GM19351 (cell line): ENCODE data around the gene SIT1.

ENCODE experiments used
- ATAC-seq: cut with Tn5 transposase; IDR thresholded peaks from one replicate; pipeline ENCODE4 v1.9.1; 2021; ENCODE audit warnings: mild to moderate bottlenecking, moderate library complexity; ENCODE audit not compliant: unreplicated experiment

Gene SIT1

GRCh38 chr9:35682520-35683315 lies 32.0 kb upstream of the SIT1 start:
- no peak for ATAC-seq

GRCh38 chr9:35682051-35682450 lies 31.3 kb upstream of the SIT1 start:
- ATAC-seq = no peak

- ATAC-seq = no peak
Observed at GRCh38 chr9:35681341-35682002, 30.7 kb upstream of the SIT1 start.

DNA sequence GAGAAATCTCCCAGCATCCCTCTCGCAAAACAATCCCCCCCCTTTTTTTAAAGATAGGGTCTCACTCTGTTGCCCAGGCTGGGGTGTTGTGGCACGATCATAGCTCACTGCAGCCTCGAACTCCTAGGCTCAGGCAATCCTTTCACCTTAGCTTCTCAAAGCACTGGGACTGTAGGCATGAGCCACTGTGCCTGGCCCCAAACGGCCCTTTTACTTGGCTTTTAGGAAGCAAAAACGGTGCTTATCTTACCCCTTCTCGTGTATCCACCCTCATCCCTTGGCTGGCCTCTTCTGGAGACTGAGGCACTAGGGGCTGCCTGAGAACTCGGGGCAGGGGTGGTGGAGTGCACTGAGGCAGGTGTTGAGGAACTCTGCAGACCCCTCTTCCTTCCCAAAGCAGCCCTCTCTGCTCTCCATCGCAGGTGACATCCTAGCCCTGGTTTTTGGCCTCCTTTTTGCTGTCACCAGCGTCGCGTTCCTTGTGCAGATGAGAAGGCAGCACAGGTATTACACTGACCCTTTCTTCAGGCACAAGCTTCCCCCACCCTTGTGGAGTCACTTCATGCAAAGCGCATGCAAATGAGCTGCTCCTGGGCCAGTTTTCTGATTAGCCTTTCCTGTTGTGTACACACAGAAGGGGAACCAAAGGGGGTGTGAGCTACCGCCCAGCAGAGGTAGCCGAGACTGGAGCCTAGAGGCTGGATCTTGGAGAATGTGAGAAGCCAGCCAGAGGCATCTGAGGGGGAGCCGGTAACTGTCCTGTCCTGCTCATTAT lies 29.8 kb upstream of the SIT1 start:
- ATAC-seq = peak; percentile 83

DNA sequence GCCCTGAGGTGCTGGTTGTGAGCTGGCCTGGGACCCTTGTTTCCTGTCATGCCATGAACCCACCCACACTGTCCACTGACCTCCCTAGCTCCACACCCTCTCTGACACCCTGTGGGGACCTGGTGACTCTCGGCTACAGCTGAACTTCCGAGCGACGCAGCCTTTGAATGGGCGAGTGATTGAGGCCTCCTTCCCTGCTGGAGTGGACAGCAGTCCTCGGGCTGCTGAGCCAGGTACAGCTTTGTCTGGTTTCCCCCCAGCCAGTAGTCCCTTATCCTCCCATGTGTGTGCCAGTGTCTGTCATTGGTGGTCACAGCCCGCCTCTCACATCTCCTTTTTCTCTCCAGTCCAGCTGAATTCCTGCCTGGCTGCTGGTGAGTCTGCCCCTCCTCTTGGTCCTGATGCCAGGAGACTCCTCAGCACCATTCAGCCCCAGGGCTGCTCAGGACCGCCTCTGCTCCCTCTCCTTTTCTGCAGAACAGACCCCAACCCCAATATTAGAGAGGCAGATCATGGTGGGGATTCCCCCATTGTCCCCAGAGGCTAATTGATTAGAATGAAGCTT lies 29.1 kb upstream of the SIT1 start:
- no peak for ATAC-seq

- ATAC-seq = no peak
Observed at GRCh38 chr9:35679091-35679490, 28.4 kb upstream of the SIT1 start.

- no peak for ATAC-seq
Observed at GRCh38 chr9:35675732-35676392, 25.1 kb upstream of the SIT1 start.

DNA sequence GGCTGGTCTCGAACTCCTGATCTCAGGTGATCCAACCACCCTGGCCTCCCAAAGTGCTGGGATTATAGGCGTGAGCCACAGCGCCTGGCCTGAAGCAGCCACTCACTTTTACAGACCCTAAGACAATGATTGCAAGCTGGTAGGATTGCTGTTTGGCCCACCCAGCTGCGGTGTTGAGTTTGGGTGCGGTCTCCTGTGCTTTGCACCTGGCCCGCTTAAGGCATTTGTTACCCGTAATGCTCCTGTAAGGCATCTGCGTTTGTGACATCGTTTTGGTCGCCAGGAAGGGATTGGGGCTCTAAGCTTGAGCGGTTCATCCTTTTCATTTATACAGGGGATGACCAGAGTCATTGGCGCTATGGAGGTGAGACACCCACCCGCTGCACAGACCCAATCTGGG lies 24.5 kb upstream of the SIT1 start:
- no peak for ATAC-seq

- no peak for ATAC-seq
Observed at GRCh38 chr9:35674025-35674361, 23.3 kb upstream of the SIT1 start.

DNA sequence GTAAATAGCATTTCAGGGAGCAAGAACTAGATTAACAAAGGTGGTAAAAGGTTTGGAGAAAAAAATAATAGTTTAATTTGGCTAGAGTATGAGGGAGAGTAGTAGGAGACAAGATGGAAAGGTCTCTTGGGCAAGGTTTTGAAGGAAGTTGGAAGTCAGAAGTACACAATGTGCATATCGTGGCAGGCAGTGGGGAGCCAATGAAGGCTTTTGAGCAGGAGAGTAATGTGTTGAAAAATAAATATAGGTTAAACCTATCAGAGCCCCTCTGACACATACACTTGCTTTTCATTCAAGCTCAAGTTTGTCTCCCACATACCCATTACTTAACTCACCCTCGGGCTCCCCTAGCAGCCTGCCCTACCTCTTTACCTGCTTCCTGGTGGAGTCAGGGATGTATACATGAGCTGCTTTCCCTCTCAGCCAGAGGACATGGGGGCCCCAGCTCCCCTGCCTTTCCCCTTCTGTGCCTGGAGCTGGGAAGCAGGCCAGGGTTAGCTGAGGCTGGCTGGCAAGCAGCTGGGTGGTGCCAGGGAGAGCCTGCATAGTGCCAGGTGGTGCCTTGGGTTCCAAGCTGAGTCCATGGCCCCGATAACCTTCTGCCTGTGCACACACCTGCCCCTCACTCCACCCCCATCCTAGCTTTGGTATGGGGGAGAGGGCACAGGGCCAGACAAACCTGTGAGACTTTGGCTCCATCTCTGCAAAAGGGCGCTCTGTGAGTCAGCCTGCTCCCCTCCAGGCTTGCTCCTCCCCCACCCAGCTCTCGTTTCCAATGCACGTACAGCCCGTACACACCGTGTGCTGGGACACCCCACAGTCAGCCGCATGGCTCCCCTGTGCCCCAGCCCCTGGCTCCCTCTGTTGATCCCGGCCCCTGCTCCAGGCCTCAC lies 22.6 kb upstream of the SIT1 start, which contains the start of gene CA9:
Gene CA9, plus strand, starts transcription at position 797 of the 893 bp plus-strand sequence. Its CDS starts 32 bp downstream, at position 829.
- no peak for ATAC-seq

DNA sequence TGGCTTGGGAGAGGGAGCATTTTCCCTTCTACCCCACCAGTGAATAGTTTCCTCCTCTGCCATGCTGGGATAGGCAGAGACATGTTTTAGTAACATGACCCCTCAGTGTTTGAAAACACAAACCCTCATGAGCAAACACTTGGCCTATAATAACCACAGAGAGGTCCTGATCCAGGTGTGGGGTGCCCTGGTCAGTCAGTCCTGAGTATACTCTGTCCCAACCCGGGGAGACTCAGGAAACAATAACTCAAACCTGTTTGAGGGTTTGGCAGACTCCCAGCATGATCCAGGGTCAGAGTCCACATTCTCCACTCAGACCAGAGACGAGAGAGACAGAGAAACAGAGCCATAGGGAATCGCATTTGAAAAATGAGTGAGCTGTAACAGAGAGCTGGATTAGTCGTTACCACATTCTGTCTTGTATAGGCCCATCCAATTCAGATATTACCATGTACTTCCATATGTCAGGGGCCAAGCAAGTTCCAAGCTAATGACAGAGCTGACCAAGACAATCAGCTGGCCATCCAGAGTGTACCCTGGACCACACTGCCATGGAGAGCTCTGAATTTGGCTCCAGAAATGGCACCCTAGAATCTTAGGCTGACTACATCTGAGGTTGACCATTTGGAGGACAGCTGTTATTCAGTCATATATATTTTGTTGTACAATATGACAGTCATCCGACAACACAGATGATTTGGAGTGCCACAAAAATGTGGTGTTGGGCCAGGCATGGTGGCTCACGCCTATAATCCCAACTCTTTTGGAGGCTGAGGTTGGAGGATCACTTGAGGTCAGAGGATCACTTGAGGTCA lies 18.8 kb upstream of the SIT1 start:
- no peak for ATAC-seq

- no peak for ATAC-seq
Observed at GRCh38 chr9:35667939-35668338, 17.2 kb upstream of the SIT1 start.

GRCh38 chr9:35666549-35666948 lies 15.8 kb upstream of the SIT1 start:
- no peak for ATAC-seq

DNA sequence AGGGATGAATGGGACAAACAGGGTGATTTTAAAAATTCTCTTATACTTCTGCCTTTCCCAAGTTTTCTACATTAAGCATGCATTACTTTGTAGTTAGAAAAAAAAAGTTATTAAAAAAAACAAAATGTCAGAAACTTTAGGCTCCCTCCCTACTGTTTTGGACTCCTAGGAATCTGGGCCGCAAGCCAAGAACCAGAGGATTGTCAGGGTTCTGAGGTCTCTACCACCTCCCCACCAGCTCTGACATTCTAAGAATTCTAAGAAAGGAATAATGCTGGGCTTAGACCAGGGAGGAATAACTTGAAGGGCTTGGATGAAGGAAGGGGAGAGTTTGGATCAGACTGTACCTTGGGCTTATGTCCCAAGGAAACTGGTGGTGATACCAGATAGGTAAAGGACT lies 15.3 kb upstream of the SIT1 start:
- ATAC-seq = no peak

- no peak for ATAC-seq
Observed at GRCh38 chr9:35665471-35665818, 14.7 kb upstream of the SIT1 start.

GRCh38 chr9:35664531-35665470 lies 14.1 kb upstream of the SIT1 start, which contains the start of gene ARHGEF39:
Gene ARHGEF39 (minus strand): TSS chr9:35665195. CDS start chr9:35665169, 26 bp downstream.
- peak; percentile 81 for ATAC-seq

- no peak for ATAC-seq
Observed at GRCh38 chr9:35662437-35662836, 11.7 kb upstream of the SIT1 start.
